Lung (tissue), 12 donors: ENCODE results near the gene DNER. TPM values are rescaled to one million over a fixed set of nuclear protein-coding genes. Genes with fewer than 3 reads are reported as not detected.

Experiments
- ATAC-seq: fragments of 200-7000 bp; cut with Tn5 transposase; one replicate; pipeline ENCODE4 v1.9.1; 2020; ENCODE audit warnings: moderate number of reproducible peaks; ENCODE audit not compliant: insufficient read depth, low FRiP score
- DNase-seq, 3 donors: peaks; one replicate each; pipeline ENCODE4 v3.0.0-alpha.2; 2013 to 2017
- H3K27ac ChIP-seq, 2 donors: one replicate each; pipeline ENCODE4 v1.5.1; 2013; ENCODE audit warnings: mild to moderate bottlenecking in 2 of 2, moderate library complexity in 2 of 2, control low read depth in 1 of 2, inconsistent platforms in 1 of 2, low read depth in 1 of 2, low read length in 1 of 2
- H3K27me3 ChIP-seq, 3 donors: one replicate each; pipeline ENCODE4 v1.5.1; 2013; ENCODE audit warnings: low read length in 2 of 3; ENCODE audit not compliant: control insufficient read depth in 3 of 3, insufficient read depth in 3 of 3
- H3K36me3 ChIP-seq, 4 donors: one replicate each; pipeline ENCODE4 v1.5.1; 2013; ENCODE audit warnings: low read length in 4 of 4, mild to moderate bottlenecking in 1 of 4, moderate library complexity in 1 of 4; ENCODE audit not compliant: control insufficient read depth in 4 of 4, insufficient read depth in 4 of 4
- H3K4me1 ChIP-seq, 5 donors: one replicate each; pipeline ENCODE4 v1.5.1; 2013; ENCODE audit warnings: low read length in 5 of 5, mild to moderate bottlenecking in 2 of 5, moderate library complexity in 1 of 5; ENCODE audit not compliant: control insufficient read depth in 5 of 5, insufficient read depth in 5 of 5
- H3K4me3 ChIP-seq: one replicate; pipeline ENCODE4 v1.5.1; 2013; ENCODE audit warnings: mild to moderate bottlenecking, control low read depth, moderate library complexity
- H3K9ac ChIP-seq, 2 donors: one replicate each; pipeline ENCODE4 v1.5.1; 2013; ENCODE audit warnings: low read length in 2 of 2, control low read depth in 1 of 2; ENCODE audit not compliant: insufficient read depth in 1 of 2
- H3K9me3 ChIP-seq, 4 donors: one replicate each; pipeline ENCODE4 v1.5.1; 2013; ENCODE audit warnings: low read length in 3 of 4, mild to moderate bottlenecking in 1 of 4, moderate library complexity in 1 of 4; ENCODE audit not compliant: control insufficient read depth in 4 of 4, insufficient read depth in 3 of 4
- WGBS, 2 donors: extraction: QIAGEN DNeasy Blood & Tissue Kit; methylation state at CpG; one replicate each; pipeline ENCODE4 v1.1.7; 2013; 5-methylcytosine and 5-hydroxymethylcytosine counted together
- polyA plus RNA-seq, 2 donors: library from polyadenylated mRNA; stranded (reverse); fragments of 200-250 nt; gene quantifications; one replicate each; pipeline ENCODE4 v1.2.1, GENCODE V29; 2013
- total RNA-seq, 2 donors: library from RNA; depleted of rRNA in 1 of 2; stranded (reverse); fragments of >200 nt in 1 of 2; gene quantifications; one replicate each; pipeline ENCODE4 v1.2.1, GENCODE V29; 2014 to 2021
- TF ChIP-seq, protein P1 (sequence below): IDR thresholded peaks from 2 replicates; pipeline ENCODE4 v1.5.1; 2012; ENCODE audit warnings: mild to moderate bottlenecking; ENCODE audit errors: control extremely low read depth, extremely low read depth
- donor health status: control.
- donor health status: control.
- donor health status: Bipolar disorder and iron deficiency.
- donor health status: healthy.
- donor health status: DM: yes; HTN: yes; CAD: no.

DNER gene
- total and polyA plus RNA-seq, 4 donors: 0.63 to 5.8 (median 3.3) TPM

DNA sequence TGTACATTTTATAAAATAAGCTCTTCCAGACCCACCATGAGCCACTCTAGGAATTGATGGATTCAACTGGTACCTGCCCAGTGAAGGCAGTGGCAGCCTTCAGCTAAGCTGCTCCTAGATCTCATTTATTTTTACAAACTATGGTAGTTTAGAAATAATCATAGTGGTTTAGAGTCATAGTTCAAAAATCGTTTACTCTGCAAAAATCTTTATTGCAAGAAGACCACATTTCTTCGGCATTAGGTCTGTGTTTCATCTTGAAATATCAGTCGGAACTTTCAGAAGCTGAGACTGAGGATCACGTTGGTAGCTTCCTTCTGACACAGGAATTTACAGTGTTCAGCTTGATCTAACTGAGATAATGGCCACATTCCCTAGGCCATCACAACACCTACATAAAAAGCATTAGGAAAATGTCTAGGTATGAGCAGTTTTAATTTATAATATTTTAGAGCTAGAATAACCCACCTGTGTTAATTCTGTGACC is 237.0 kb downstream of the DNER start:
- WGBS, 2 donors: 82 to 83% methylated on average over 4 of the region's 4 CpGs
- no peak for DNase-seq
- Histone ChIP-seq H3K36me3 (no peaks in the 10 kb centered on the region), H3K4me1 (peaks cover 0 to 23% (median 8%) of the 10 kb centered on the region in 5 donors), H3K4me3 (no peak overlapping the region), H3K27me3 (no peaks in the 10 kb centered on the region), H3K9ac (no peak overlapping the region), H3K9me3 (no peaks in the 10 kb centered on the region), H3K27ac (no peak overlapping the region)
- no peak for ATAC-seq
- TF ChIP-seq, protein P1, sequence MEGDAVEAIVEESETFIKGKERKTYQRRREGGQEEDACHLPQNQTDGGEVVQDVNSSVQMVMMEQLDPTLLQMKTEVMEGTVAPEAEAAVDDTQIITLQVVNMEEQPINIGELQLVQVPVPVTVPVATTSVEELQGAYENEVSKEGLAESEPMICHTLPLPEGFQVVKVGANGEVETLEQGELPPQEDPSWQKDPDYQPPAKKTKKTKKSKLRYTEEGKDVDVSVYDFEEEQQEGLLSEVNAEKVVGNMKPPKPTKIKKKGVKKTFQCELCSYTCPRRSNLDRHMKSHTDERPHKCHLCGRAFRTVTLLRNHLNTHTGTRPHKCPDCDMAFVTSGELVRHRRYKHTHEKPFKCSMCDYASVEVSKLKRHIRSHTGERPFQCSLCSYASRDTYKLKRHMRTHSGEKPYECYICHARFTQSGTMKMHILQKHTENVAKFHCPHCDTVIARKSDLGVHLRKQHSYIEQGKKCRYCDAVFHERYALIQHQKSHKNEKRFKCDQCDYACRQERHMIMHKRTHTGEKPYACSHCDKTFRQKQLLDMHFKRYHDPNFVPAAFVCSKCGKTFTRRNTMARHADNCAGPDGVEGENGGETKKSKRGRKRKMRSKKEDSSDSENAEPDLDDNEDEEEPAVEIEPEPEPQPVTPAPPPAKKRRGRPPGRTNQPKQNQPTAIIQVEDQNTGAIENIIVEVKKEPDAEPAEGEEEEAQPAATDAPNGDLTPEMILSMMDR: no peak

DNA sequence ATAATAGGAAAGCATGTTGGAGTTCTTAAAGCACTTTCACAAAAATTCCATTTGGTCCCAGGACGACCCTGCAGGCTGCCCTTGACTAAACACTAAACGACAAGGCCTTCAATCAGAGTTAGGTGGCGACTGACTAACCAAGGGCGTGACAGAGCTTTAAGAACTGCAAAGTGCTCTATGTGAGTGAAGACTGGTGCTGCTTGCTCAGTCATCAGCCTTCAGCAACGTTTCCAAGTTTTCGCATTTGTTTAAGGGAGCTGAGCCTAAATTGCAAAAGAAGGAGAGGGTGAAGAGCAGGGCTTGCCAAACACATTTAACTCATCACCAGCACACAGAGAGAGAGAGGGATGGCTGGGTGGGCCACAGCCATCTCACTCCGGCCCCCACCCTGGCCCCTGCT is 238.6 kb downstream of the DNER start:
- TF ChIP-seq, protein P1: no peak
- Histone ChIP-seq H3K9ac (no peak overlapping the region), H3K36me3 (no peaks in the 10 kb centered on the region), H3K27ac (no peak overlapping the region), H3K27me3 (no peaks in the 10 kb centered on the region), H3K4me1 (peaks cover 0 to 23% (median 13%) of the 10 kb centered on the region in 5 donors), H3K9me3 (no peaks in the 10 kb centered on the region), H3K4me3 (no peak overlapping the region)
- ATAC-seq: peak; percentile 65
- DNase-seq: peak; percentile 35 to 87 (median 68)
- 50 to 63% methylated on average over 7 of the region's 7 CpGs for WGBS, 2 donors

DNA sequence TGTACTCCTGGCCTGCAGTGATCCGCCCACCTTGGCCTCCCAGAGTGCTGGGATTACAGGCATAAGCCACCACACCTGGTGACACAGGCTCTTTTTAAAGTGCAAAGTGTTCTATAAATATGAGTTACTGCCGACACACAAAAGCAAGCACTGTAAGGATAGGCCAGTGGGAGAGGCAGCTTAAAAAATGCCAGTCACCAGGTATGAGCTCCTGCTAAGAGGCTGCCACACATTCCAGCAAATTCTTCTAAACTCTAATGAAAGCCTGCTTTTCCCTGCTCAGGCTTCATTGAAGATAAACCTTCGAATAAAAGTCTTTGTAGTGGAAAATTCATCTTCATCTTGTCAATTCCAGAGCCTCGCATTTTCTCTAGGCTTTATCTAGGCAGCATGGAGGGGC is 240.2 kb downstream of the DNER start:
- ATAC-seq: no peak
- WGBS, 2 donors: 76 to 79% methylated on average over 4 of the region's 4 CpGs

More for the DNA sequence above, 240.2 kb downstream of the DNER start:
- no peak overlapping the region for H3K4me3 ChIP-seq
- peak in 1 of 3 donors; percentile 22 for DNase-seq
- TF ChIP-seq, protein P1: no peak
- H3K9ac ChIP-seq: no peak overlapping the region
- H3K9me3 ChIP-seq: no peaks in the 10 kb centered on the region
- no peaks in the 10 kb centered on the region for H3K36me3 ChIP-seq
- H3K4me1 ChIP-seq: peaks cover 0 to 23% (median 15%) of the 10 kb centered on the region in 5 donors
- H3K27me3 ChIP-seq: no peaks in the 10 kb centered on the region
- H3K27ac ChIP-seq: no peak overlapping the region
